ENCODE results near the gene LCOR.

LCOR gene

GRCh38 chr10:97037365-97038361, 205.6 kb downstream of the LCOR start:
- peak; percentile 77 for DNase-seq

GRCh38 chr10:97038688-97039087, 206.6 kb downstream of the LCOR start:
- DNase-seq: no peak

GRCh38 chr10:97039538-97040247, 207.6 kb downstream of the LCOR start:
- no peak for DNase-seq

GRCh38 chr10:97040248-97040584, 208.1 kb downstream of the LCOR start:
- DNase-seq: no peak

GRCh38 chr10:97040706-97041105, 208.6 kb downstream of the LCOR start:
- no peak for DNase-seq

- no peak for DNase-seq
These were observed 210.0 kb downstream of the LCOR start for GRCh38 chr10:97042081-97042480.

- DNase-seq: no peak
These were observed 210.8 kb downstream of the LCOR start for GRCh38 chr10:97042716-97043562.

GRCh38 chr10:97043563-97043855, 211.4 kb downstream of the LCOR start:
- DNase-seq: no peak

Measured in fibroblast of skin of right biceps (primary cell).